Esophagus (tissue), 2 donors: ENCODE measurements around the gene LAD1. TPM values are rescaled to one million over a fixed set of nuclear protein-coding genes. Genes with fewer than 3 reads are reported as not detected.

Source experiments
- H3K27ac ChIP-seq, 2 donors: one replicate each; pipeline ENCODE4 v1.5.1; 2013; ENCODE audit warnings: low read depth in 2 of 2, mild to moderate bottlenecking in 2 of 2, inconsistent platforms in 1 of 2, low read length in 1 of 2, moderate library complexity in 1 of 2
- H3K27me3 ChIP-seq, 2 donors: one replicate each; pipeline ENCODE4 v1.6.1; 2013; ENCODE audit warnings: low read length in 2 of 2, control low read depth in 1 of 2, mild to moderate bottlenecking in 1 of 2; ENCODE audit not compliant: insufficient read depth in 2 of 2, control insufficient read depth in 1 of 2
- H3K36me3 ChIP-seq, 2 donors: one replicate each; pipeline ENCODE4 v1.6.1; 2013; ENCODE audit warnings: low read length in 1 of 2; ENCODE audit not compliant: control insufficient read depth in 2 of 2, insufficient read depth in 2 of 2
- H3K4me1 ChIP-seq, 2 donors: one replicate each; pipeline ENCODE4 v1.6.1; 2013; ENCODE audit warnings: low read length in 1 of 2; ENCODE audit not compliant: control insufficient read depth in 2 of 2, insufficient read depth in 2 of 2
- H3K4me3 ChIP-seq, 2 donors: one replicate each; pipeline ENCODE4 v1.5.1; 2013; ENCODE audit warnings: low read length in 2 of 2, mild to moderate bottlenecking in 2 of 2, low read depth in 1 of 2, moderate library complexity in 1 of 2
- H3K9me3 ChIP-seq, 2 donors: one replicate each; pipeline ENCODE4 v1.6.1; 2013; ENCODE audit warnings: mild to moderate bottlenecking in 2 of 2, low read depth in 1 of 2, low read length in 1 of 2, moderate library complexity in 1 of 2; ENCODE audit not compliant: control insufficient read depth in 2 of 2, insufficient read depth in 1 of 2
- WGBS, 2 donors: extraction: QIAGEN DNeasy Blood & Tissue Kit; methylation state at CpG; one replicate each; pipeline ENCODE4 v1.1.7; 2013; 5-methylcytosine and 5-hydroxymethylcytosine counted together
- polyA plus RNA-seq, 2 donors: library from polyadenylated mRNA; stranded (reverse); fragments of 200-250 nt; gene quantifications; one replicate each; pipeline ENCODE4 v1.2.3, GENCODE V29; 2013
- donor health status: healthy with polysubstance abuse.
- donor health status: Bipolar disorder and iron deficiency.

LAD1 gene
- polyA plus RNA-seq, 2 donors = 275 to 286 TPM

DNA sequence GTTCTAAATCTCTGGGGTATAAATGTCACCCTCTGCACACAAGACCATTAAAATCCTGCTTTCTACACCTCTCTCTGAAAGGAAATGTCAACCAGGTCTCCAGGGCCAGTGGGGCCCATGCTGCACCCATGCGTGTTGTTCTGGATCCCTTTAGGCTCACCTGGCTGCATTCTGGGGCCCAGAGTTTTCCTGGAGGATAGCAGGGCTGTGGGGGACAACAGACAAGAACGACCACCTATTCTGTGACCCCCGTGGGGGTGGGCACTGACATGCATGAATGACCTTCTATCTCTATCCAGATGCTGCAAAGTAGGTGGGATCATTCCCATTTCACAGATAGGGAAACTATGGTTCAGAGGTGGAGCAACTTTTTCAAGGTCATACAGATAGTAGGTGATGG, 63.2 kb downstream of the LAD1 start:
- Histone ChIP-seq H3K9me3 (no peaks in the 10 kb centered on the region), H3K4me3 (no peak overlapping the region), H3K36me3 (peaks cover 0 to 9% of the 10 kb centered on the region in 2 donors), H3K4me1 (peaks cover 0 to 10% of the 10 kb centered on the region in 2 donors), H3K27me3 (no peaks in the 10 kb centered on the region), H3K27ac (peak overlapping the region; percentile 38 to 72)
- WGBS, 2 donors = 65 to 66% methylated on average over 3 of the region's 3 CpGs

GRCh38 chr1:201335174-201335870, 63.8 kb downstream of the LAD1 start:
- no peaks in the 10 kb centered on the region for H3K9me3 ChIP-seq
- H3K4me3 ChIP-seq = no peak overlapping the region
- no peaks in the 10 kb centered on the region for H3K27me3 ChIP-seq
- WGBS, 2 donors = 52 to 63% methylated on average over 10 of the region's 10 CpGs
- peak overlapping the region; percentile 61 to 92 for H3K27ac ChIP-seq
- peaks cover 0 to 14% of the 10 kb centered on the region in 2 donors for H3K36me3 ChIP-seq
- H3K4me1 ChIP-seq = peaks cover 0 to 10% of the 10 kb centered on the region in 2 donors

DNA sequence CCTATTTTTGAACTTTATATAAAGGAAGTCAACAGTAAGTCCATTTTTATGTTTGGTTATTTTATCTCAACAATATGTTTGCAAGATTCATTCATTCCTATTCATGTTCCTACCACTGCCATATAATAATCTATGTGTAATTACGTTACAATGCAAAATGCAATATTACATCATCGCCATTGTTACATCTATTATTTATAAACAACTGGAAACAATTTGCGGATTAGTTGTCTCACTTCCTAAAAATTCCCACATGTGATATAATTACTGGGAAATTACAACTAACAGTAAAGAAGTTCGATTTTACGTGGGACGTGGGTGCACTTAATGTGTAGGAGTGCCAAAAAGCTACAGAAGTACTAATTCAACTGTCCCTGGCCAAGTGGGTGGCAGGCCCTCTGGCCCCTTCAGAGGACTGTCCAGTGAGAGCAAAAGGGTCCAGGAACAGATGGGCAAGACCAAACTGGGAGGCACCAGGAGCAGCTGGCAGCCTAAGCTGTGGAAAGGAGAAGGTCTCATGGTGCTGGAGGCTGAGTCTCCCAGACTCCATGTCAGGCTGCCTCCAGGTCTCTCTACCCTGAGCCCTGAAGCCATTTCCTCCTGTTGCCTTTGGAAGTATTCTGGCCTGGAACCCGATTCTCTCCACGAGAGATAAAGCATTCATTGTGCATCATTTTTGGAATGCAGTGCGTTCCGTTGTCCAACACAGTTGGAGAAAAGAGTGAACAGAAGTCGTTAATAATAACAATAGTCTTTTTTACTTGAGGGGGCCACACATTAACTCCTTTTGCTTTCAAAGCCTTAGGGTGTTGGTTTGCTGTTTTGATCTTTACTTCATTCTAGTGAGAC, 64.6 kb downstream of the LAD1 start:
- WGBS, 2 donors = 54 to 57% methylated on average over 11 of the region's 11 CpGs
- H3K4me1 ChIP-seq = peaks cover 0 to 10% of the 10 kb centered on the region in 2 donors
- peak overlapping the region; percentile 61 to 92 for H3K27ac ChIP-seq
- no peaks in the 10 kb centered on the region for H3K27me3 ChIP-seq
- H3K4me3 ChIP-seq = no peak overlapping the region
- peaks cover 0 to 15% of the 10 kb centered on the region in 2 donors for H3K36me3 ChIP-seq
- H3K9me3 ChIP-seq = no peaks in the 10 kb centered on the region

- H3K36me3 ChIP-seq = peaks cover 0 to 27% of the 10 kb centered on the region in 2 donors
- H3K9me3 ChIP-seq = no peaks in the 10 kb centered on the region
- H3K4me3 ChIP-seq = no peak overlapping the region
- no peaks in the 10 kb centered on the region for H3K27me3 ChIP-seq
- peak overlapping the region in 1 of 2 donors; percentile 54 for H3K27ac ChIP-seq
- H3K4me1 ChIP-seq = peaks cover 0 to 17% of the 10 kb centered on the region in 2 donors
- WGBS, 2 donors = 92 to 93% methylated on average over 10 of the region's 10 CpGs
These were observed 66.3 kb downstream of the LAD1 start for GRCh38 chr1:201332616-201333335.

- Histone ChIP-seq H3K4me3 (no peak overlapping the region), H3K4me1 (peaks cover 0 to 21% of the 10 kb centered on the region in 2 donors), H3K36me3 (peaks cover 0 to 30% of the 10 kb centered on the region in 2 donors), H3K27me3 (no peaks in the 10 kb centered on the region), H3K9me3 (no peaks in the 10 kb centered on the region), H3K27ac (peak overlapping the region; percentile 14 to 50)
- 91 to 93% methylated on average over 8 of the region's 8 CpGs for WGBS, 2 donors
These were observed 67.1 kb downstream of the LAD1 start for GRCh38 chr1:201332021-201332420.

DNA sequence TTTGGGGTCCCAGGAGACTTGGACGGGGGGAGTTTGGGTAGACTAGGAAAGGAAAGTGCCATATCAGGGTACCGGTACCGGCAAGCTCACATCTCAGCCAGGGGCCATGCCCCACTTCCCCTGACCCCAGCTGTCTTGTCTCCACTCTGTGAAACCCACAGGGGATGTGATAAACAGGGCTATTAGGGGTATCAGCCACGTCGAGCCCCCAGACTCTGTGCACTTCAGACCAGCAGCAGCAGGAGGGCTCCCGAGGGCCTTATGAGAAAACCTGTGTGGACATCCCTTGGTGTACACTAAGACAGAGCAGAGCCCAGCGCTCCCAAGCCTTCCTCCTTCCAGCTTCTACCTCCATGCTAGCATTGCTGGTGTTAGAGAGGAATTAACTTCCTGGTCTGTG, 68.0 kb downstream of the LAD1 start:
- H3K36me3 ChIP-seq = peaks cover 0 to 38% of the 10 kb centered on the region in 2 donors
- WGBS, 2 donors = 79 to 91% methylated on average over 7 of the region's 7 CpGs
- no peaks in the 10 kb centered on the region for H3K27me3 ChIP-seq
- no peak overlapping the region for H3K4me3 ChIP-seq
- H3K27ac ChIP-seq = no peak overlapping the region
- peaks cover 0 to 24% of the 10 kb centered on the region in 2 donors for H3K4me1 ChIP-seq
- no peaks in the 10 kb centered on the region for H3K9me3 ChIP-seq

Other genes starting within 250 kb of the LAD1 start
- 10 to 100 TPM; 13.2 to 25.7 TPM for gene TMEM9, start 244.8 kb downstream of the LAD1 start, polyA plus RNA-seq
- gene IGFN1, start 208.5 kb downstream of the LAD1 start, polyA plus RNA-seq = under 1 TPM; 0.01 to 0.02 TPM
- gene PKP1, start 115.8 kb downstream of the LAD1 start, polyA plus RNA-seq = 100 to 1,000 TPM; 124 to 282 TPM
- gene TNNT2, start 21.6 kb downstream of the LAD1 start, polyA plus RNA-seq = 1 to 10 TPM; 7.1 to 7.5 TPM
- gene TNNI1, start 22.4 kb upstream of the LAD1 start, polyA plus RNA-seq = under 1 TPM; 0.02 to 0.14 TPM
- gene PHLDA3, start 69.9 kb upstream of the LAD1 start, polyA plus RNA-seq = 10 to 100 TPM; 40.4 to 76.9 TPM
- 100 to 1,000 TPM; 174 to 333 TPM for gene CSRP1, start 107.8 kb upstream of the LAD1 start, polyA plus RNA-seq
- 1 to 10 TPM; 3.9 to 4.6 TPM for gene NAV1, start 139.8 kb upstream of the LAD1 start, polyA plus RNA-seq